NCI-H2029 treated with DMSO at 0.1 percent for 48 hours (cell line): ENCODE measurements around the gene GGT7.
A peak's percentile ranks its signal among the peaks of the same experiment; 100 is the strongest.
"Not testable (repeated sequence)": the region's sequence is repeated elsewhere in the genome, so short reads cannot be mapped to it uniquely, and the experiment has no call there.

Experiments used
- DNase-seq: peaks from one replicate; lab custom pipeline; 2025; lab: John Stamatoyannopoulos, UW

The GGT7 gene

DNA sequence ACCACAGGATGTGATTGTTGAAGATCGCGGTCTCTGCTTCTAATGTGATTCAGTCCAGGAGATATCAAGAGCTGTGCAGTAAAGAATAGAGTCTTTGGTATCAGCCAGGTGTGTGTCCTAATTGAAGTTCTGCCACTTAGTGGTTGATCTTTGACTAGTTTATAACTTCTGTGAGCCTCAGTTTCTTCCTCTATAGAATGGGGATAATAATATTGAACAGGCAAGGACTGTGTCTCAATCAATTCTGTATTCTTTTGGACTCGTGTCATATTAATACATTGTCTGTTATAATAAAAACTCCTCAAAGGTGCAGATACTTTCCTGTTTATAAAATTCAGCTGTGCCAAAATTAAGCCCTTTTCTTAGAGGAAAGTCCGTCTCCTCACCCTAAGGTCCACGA lies 24.1 kb downstream of the GGT7 start:
- DNase-seq: no peak

DNA sequence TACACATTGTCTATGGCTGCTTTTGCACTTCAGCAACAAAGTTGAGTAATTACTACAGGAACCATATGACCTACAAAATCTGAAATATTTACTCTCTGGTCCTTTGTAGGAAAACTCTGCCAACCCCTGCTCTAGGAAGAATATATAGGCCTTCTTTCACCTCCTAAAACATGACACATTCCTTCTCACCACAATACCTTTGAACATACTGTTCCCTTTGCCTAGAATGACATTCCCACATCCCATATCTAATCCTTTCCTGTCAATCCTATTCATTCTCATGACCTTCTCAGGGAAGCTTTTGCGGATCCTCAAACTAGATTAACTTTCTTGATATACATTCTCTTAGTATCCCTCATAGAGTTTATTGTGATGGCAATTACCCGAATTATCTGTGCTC lies 29.2 kb downstream of the GGT7 start:
- no peak for DNase-seq

DNA sequence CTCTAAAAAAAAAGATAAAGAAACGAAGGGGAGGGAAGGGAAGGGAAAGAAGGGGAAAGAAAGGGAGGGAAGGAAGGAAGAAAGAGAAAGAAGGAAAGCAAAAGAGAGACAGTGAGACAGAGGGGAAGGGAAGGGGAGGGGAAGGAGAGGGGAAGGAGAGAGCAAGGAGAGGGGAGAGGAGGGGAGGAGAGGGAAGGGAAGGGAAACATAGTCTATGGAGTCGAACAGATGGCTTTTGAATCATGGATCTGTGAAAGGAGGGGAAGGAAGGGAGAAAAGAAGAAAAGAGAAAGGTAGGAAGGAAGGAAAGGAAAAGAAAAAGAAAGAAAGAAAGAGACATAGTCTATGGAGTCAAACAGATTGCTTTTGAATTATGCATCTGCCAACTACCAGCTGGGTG lies 30.5 kb downstream of the GGT7 start:
- DNase-seq: no peak

DNA sequence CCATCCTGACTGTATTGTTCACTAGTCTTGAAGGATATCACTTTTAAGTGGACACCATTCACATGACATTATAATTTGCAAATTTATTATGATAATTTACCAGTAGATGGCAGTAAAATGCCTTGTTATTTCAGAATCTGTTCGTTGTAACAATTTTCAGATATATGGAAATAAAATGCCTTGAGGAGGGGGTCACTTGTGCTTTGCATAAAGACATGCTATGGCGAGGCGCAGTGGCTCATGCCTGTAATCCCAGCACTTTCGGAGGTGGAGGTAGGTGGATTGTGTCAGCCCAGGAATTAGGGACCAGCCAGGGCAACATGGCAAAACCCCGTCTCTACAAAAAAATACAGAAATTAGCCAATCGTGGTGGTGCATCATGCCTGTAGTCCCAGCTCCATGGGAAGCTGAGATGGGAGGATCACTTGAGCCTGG lies 38.2 kb downstream of the GGT7 start:
- DNase-seq: peak; percentile 27

DNA sequence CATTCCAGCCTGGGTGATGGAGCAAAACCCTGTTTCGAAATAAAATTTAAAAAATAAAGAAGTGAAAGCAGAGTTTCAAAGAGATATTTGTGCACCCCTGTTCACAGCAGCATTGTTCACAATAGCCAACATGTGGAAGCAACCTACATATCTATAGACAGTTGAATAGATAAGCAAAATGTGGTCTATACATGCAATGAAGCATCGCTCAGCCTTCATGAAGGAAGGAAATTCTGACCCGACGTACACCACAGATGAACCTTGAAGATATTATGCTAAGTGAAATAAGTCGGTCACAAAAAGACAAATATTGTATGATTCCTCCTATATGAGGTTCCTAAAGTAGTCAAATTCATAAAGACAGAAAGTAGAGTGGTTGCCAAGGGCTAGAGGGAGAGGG lies 40.7 kb downstream of the GGT7 start:
- no peak for DNase-seq

DNA sequence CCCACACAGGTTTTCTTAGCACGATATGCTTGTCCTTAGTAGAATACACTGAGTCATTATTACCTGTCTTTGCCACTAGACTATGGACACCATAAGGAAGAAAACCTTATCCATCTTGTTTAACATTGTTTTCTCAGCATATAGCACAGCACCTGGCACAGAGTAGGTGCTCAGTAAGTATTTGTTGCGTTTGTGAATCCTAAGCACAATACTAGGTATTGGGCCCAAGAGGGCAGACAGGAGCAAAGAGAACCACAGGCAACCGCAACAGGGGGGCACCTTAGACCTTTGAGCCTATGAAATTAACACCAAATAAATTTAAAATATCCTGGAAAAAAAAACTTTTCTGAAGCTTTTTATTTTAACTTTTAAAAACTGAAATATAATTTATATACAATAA lies 43.5 kb downstream of the GGT7 start:
- no peak for DNase-seq

DNA sequence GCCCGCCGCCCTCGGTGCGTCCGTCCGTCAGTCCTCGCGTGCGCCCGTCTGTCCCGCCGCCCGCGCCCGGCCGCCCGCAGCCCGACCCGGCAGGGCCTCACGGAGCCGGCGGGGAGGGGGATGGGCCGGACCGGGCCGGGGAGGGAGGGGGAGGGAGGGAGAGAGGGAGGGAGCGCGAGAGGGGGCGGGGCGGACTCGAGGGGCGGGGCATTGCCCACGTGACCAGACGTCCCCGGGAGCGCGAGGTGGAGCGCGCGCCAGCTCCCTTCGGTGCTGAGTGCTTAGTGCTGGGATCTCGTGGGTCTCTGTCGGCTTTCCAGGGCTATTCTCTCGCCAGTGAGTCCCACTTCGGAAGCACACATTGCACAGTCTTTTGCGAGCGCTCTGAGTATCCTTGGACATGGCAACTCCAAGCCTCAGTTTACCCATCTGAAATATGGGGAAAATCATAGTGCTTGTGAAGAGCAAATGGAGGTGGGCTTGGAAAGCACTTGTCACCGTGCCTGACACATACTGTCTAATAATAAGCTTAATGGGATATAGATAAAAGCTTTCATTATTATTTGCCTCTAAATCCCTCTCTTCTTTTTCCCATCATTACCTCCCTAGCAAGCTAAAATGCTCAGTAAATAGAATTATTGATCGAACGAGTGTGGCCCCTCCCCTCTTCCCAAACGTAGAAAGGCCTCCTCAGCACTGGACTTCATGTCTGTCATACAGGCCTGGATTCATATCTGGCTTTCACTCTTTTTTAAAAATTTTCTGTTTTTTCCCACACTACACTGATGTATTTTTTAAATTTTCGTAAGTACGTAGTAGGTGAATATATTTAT lies 46.9 kb downstream of the GGT7 start, which contains the start of gene NCOA6:
Gene NCOA6, minus strand, starts transcription at position 122 of the 833 bp plus-strand sequence. CDS start 43,296 bp downstream, outside the sequence.
- DNase-seq: peak; percentile 55

DNA sequence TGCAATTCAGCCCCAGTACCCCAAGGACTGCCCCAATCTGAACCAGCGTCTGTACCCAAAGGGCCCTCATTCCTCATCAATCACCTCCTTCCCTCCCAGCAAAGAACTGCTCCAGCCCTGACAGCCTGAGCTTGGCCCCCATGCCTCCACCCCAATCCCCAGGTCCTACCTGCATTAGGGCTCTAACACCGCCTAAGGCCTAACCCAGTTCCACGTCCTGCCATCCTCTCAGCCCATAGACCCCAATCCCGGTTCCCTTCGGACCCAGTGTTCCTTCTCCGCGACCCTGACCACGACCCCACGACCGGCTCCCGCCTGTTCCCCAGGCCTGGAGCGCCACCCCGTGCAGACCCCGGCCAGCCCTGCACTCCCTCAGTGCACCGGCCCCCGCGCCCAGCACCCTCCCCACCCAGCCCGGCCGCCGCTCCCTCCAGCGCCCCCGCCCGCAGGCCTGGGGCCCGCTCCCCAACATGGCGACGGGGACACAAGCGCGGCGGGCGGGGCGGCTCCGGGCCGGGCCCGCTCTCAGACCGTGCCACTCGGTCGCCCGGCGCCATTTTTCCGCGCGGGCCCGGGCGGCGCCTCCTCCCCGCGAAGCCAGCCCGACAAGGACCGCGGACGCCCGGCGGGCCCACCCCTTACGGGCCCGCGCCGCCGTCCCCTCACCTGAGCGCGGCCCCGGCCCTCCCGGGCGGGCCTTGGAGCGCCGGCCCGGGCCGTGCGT lies 47.7 kb downstream of the GGT7 start:
- DNase-seq: no peak

DNA sequence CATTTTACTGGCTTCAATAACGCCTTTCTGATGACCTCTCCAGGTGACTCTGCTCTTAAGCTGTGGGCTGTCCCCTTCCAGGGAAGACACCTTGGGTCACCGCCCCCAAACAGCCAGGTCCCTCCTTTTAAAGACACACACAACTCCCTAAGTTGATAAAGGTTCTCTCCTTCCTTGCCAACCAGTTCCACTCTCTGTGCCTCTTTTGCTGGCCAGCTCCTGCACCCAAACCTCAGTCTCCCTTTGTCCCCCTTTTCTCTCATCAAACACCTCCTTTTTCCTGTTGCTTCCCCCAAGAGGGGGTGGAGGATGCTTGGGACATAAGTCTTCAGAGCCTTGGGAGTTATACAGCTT lies 48.2 kb downstream of the GGT7 start:
- DNase-seq: peak; percentile 77

DNA sequence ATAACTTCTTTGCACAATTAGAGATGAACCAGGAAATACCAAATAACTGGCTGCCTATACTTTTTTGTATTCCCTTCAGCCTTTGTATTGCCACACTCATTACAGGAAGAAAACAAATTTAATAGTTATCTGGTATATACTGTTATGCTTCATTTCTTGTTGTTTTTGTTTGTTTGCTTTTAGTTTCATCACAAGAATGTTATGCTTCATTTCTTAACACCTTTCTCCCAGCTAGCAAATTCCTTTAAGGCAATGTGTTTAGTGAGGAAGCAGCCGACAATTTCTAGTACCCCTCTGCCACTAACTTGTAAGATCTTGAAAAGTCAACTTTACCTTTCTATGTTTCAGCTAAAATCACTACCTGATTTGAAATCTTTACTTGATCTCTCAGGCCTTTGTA lies 48.6 kb downstream of the GGT7 start:
- DNase-seq: no peak

DNA sequence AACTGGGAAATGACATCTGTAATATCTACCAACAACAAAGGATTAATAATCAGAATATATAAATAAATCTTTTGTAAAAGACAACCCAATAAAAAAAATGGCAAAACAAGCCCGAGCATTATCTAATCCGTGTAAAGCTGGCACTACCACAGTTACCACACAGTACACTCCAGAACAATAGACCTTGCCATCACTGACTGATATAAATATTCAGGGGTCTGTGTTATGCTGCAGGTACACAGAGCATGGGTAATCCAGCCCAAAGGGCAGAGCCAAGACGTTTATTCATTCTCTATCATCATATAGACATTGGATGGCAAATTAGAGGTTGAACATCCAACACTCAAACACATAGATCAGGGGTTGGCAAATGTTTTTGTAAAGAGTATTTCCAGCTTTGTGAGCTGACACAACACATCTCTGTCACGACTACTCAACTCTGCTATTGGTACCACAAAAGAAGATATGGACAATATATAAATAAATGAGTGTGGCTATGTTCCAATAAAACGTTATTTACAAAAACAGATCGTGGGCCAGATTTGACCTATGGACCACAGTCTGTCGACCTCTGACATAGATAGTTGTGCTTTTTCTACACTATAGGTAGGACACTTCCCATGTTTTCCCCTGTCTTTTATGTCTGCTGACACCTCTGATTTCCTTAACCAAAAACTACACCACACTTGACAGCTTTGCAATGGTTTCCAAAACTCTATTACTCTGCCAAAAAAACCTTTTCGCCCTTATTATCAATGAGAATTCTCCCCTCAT lies 51.7 kb downstream of the GGT7 start:
- no peak for DNase-seq

DNA sequence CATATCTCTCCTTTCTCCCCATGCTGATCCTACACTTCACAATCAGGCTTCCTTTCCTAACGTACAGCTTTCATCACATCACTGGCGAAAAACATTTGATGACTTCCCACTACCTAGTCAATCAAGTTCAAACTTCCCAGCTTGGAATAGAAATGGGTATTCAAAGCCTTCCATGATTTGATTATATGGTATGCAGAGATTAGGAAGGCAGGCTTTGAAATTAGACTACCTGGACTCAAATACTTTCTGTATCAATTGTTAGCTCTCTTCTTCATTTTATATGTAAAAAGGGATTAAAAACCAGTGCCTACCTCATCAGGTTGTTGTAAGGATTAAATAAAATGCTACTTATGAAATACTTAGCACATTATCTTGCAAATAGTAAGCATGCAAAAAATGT lies 54.9 kb downstream of the GGT7 start:
- no peak for DNase-seq

DNA sequence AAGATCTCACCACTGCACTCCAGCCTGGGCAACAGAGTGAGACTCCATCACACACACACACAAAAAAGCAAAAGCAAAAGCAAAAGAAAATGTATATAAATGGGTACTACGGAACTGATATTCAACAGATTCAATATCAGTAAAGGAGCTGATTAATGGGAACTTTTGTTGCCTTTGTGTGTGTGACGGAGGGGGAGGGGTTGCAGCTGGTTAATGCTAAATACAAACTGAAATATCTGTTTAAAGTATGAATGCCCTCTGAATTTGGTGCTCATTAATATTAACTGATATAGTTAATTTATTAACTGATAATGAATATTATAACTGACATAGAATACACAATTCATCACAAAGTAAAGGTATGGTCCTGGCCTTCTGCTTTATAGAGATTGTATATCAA lies 55.6 kb downstream of the GGT7 start:
- no peak for DNase-seq

DNA sequence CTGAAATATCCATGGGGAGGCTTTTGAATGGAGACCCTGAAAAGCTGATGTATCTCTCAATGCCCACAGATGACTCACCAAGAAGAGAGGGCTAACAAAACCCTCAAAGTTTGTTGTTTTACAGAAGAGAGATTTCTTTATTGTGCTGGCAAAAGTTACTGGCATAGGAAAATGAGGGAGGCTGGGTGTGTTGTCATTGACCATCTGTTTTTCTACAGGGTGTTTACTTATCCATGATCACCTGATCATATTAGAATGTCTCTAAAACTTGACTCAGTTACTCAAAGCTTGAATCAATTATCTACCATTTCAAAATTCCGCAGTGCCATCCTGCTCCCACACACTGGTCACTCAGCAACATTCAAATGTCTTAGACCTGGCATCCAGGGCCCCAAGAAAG lies 57.0 kb downstream of the GGT7 start:
- no peak for DNase-seq

DNA sequence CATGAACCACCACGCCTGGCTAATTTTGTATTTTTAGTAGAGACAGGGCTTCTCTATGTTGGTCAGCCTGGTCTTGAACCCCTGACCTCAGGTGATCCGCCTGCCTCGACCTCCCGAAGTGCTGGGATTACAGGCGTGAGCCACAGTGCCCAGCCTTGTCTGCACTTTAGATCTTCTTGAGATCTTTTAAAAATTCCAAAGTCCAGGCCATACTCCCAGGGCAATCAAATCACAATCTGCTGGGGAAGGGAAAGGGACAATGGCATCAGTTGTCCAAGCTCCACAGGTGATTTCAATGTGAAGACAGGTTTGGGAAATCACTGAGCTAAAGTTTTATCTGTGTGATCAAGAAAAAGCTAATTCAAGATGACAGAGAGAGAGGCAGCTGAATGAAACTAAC lies 64.1 kb downstream of the GGT7 start:
- no peak for DNase-seq

DNA sequence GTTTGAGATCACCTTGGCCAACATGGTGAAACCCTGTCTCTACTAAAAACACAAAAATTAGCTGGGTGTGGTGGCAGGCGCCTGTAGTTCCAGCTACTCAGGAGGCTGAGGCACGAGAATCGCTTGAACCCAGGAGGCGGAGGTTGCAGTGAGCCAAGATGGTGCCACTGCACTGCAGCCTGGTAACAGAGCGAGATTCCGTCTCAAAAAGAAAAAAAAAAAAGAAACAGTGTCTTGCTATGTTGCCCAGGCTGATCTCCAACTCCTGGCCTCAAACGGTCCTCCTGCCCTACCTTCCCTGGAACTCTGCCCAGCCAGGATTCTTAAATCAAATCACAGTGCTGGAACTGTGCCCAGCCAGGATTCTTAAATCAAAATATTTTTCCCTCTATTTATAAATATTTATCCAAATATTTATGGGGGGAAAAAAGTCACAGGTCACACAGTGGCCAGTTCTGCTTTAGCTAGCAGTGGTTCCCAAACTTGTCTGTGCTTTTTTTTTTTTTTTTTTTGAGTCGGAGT lies 64.7 kb downstream of the GGT7 start:
- not testable (repeated sequence) for DNase-seq

DNA sequence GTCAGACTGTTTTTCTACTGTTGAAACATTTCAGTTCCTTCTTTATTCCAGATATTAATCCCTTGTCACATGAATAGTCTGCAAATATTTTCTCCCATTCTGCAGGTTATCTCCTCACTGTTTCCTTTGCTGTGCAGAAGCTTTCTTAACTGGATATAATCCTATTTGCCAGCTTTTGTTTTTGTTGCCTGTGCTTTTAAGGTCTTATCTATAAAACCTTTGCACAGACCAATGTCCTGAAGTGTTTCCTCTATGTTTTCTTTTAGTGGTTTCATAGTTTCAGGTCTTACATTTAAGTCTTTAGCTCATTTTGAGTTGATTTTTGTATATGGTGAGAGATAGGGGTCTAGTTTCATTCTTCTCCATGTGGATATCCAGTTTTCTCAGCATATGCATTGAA lies 66.4 kb downstream of the GGT7 start:
- DNase-seq: no peak

DNA sequence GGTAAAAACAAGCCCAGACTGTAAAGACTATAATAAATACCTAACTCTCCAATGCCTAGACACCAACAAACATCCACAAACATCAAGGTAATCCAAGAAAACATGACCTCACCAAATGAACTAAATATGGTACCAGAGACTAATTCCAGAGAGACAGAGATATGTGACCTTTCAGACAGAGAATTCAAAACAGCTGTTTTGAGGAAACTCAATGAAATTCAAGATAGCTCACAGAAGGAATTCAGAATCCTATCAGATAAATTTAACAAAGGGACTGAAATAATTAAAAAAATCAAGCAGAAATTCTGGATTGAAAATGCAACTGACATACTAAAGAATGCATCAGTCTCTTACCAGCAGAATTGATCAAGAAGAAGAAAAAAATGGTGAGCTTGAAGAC lies 73.8 kb downstream of the GGT7 start:
- no peak for DNase-seq

DNA sequence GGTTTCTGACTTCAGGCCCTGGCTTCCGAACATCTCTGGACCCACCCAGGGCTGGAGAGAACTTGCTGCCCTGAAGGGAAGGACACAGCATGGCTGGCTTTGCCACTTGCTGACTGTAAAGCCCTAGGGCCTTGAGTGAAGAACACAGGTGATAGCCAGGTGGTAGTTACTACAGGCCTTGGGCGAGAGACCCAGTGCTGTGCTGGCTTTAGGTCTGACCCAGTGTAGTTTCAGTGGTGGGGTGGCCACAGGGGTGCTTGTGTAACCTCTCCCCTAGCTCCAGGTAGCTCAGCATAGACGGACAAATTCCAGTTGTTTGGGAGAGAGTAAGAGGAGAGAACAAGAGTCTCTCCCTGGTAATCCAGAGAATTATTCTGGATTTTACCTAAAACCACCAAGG lies 74.3 kb downstream of the GGT7 start:
- no peak for DNase-seq

DNA sequence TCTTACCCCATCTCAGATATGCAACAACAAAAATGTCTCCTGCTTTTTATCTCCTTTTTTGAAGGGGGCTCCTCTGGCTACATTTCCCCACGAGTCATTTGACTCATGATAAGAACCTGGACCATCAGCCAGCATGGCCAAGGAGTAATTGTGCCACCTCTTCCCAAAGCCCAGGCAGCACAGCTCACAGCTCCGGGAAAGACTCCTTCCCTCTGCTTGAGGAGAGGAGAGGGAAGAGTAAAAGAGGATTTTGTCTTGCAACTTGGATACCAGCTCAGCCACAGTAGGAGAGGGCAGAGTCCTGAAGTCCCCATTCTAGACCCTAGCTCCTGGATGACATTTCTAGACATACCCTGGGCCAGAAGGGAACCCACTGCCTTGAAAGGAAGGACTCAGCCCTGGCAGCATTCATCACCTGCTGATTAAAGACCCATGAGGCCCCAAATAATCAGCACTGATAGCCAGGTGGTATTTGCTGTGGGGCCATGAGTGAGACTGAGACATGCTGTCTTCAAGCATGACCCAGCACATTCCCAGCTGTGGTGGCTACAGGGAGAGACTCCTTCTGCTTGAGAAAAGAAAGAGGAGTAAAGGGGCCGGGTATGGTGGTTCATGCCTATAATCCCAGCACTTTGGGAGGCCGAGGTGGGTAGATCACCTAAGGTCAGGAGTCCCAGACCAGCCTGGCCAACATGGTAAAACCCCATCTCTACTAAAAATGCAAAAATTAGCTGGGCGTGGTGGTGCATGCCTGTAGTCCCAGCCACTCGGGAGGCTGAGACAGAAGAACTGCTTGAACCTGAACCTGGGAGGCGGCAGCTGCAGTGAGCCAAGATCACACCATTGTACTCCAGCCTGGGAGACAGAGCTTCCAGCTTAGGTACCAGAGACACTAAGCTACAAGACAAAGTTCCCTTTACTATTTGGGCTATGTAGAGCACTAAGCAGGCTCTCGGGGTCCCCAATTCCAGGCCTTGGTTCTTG lies 75.4 kb downstream of the GGT7 start:
- DNase-seq: no peak
